Activated T-cell treated with anti-CD3 and anti-CD28 coated beads, Interleukin-2, amount 50 U/mL, for 48 hours (primary cell): ENCODE results near the gene ADAM12.

Experiments used
- DNase-seq, 2 experiments: peaks; one replicate each; pipeline ENCODE4 v3.0.0-alpha.2; 2020

The ADAM12 gene

GRCh38 chr10:126387931-126388911, at the start of gene ADAM12:
Gene ADAM12, minus strand, starts transcription at chr10:126388477. Its CDS starts 332 bp downstream, at chr10:126388145.
- peak in 1 of 2 experiments; percentile 19 for DNase-seq

GRCh38 chr10:126437635-126438406, 49.5 kb upstream of the ADAM12 start:
- DNase-seq: no peak

GRCh38 chr10:126434235-126434634, 46.0 kb upstream of the ADAM12 start:
- no peak for DNase-seq

- no peak for DNase-seq
These were observed 45.1 kb upstream of the ADAM12 start for GRCh38 chr10:126433351-126433750.

GRCh38 chr10:126432507-126432906, 44.2 kb upstream of the ADAM12 start:
- no peak for DNase-seq

GRCh38 chr10:126431816-126432215, 43.5 kb upstream of the ADAM12 start:
- DNase-seq: no peak

- no peak for DNase-seq
These were observed 42.2 kb upstream of the ADAM12 start for GRCh38 chr10:126430512-126430911.

- DNase-seq: no peak
These were observed 41.0 kb upstream of the ADAM12 start for GRCh38 chr10:126429275-126429674.

- DNase-seq: no peak
These were observed 37.3 kb upstream of the ADAM12 start for GRCh38 chr10:126425489-126426065.

- DNase-seq: no peak
These were observed 36.8 kb upstream of the ADAM12 start for GRCh38 chr10:126425032-126425431.

- DNase-seq: no peak
These were observed 35.6 kb upstream of the ADAM12 start for GRCh38 chr10:126423732-126424491.

- DNase-seq: no peak
These were observed 34.3 kb upstream of the ADAM12 start for GRCh38 chr10:126422567-126422966.

- DNase-seq: no peak
These were observed 33.5 kb upstream of the ADAM12 start for GRCh38 chr10:126421756-126422256.

GRCh38 chr10:126420567-126421300, 32.5 kb upstream of the ADAM12 start:
- no peak for DNase-seq

GRCh38 chr10:126417220-126417825, 29.0 kb upstream of the ADAM12 start:
- DNase-seq: no peak

- DNase-seq: no peak
These were observed 21.5 kb upstream of the ADAM12 start for GRCh38 chr10:126409821-126410220.

- DNase-seq: no peak
These were observed 20.8 kb upstream of the ADAM12 start for GRCh38 chr10:126408953-126409641.

GRCh38 chr10:126407831-126408230, 19.6 kb upstream of the ADAM12 start:
- no peak for DNase-seq

GRCh38 chr10:126405239-126405775, 17.0 kb upstream of the ADAM12 start:
- no peak for DNase-seq
